Tibial artery (tissue), 4 donors: ENCODE data around the gene EHD4.

ENCODE experiments used
- DNase-seq, 2 donors: peaks; one replicate each; pipeline ENCODE4 v3.0.0-alpha.2; 2019
- H3K27ac ChIP-seq, 2 donors: fragments of 200-600 bp; sonication (generic) in 1 of 2; 1 replicate in 1 of 2; 2 replicates in 1 of 2; pipeline ENCODE4 v1.5.1; 2018 to 2019; ENCODE audit warnings: mild to moderate bottlenecking in 1 of 2
- H3K27me3 ChIP-seq, 2 donors: fragments of 200-600 bp; sonication (generic) in 1 of 2; one replicate each; pipeline versions ENCODE4 v1.5.1 to v1.6.0; 2016 to 2019
- H3K36me3 ChIP-seq, 3 donors: fragments of 200-600 bp; sonication (generic) in 2 of 3; one replicate each; pipeline ENCODE4 v1.5.1; 2016 to 2019; ENCODE audit warnings: mild to moderate bottlenecking in 2 of 3
- H3K4me1 ChIP-seq, 4 donors: fragments of 200-600 bp; sonication (generic) in 2 of 4; 1 replicate in 3 of 4; 2 replicates in 1 of 4; pipeline ENCODE4 v1.5.1; 2016 to 2019
- H3K4me3 ChIP-seq, 2 donors: fragments of 200-600 bp; sonication (generic) in 1 of 2; 1 replicate in 1 of 2; 2 replicates in 1 of 2; pipeline ENCODE4 v1.5.1; 2018 to 2019; ENCODE audit warnings: mild to moderate bottlenecking in 2 of 2
- H3K9me3 ChIP-seq, 3 donors: fragments of 200-600 bp; sonication (generic) in 1 of 3; one replicate each; pipeline ENCODE4 v1.5.1; 2016 to 2019
- CTCF ChIP-seq, 2 experiments: fragments of 200-600 bp in 1 of 2; fragments of 450-650 bp in 1 of 2; IDR thresholded peaks; one replicate each; pipeline ENCODE4 v1.5.1; 2017 to 2019; ENCODE audit warnings: antibody characterized with exemption in 2 of 2, mild to moderate bottlenecking in 1 of 2, moderate library complexity in 1 of 2
- intact Hi-C: fragments of 100-400 bp; cut with DNase I; formaldehyde crosslinking; loops from one replicate; pipeline ENCODE4 v1.15.0; 2023; ENCODE audit warnings: low total_unique reads

The EHD4 gene

GRCh38 chr15:41972253-41973242, at the start of gene EHD4:
EHD4 (minus strand) TSS chr15:41972557; CDS start chr15:41972494, 63 bp downstream.
- peaks cover 0 to 43% (median 22%) of the 10 kb centered on the region in 4 donors for H3K4me1 ChIP-seq
- no peaks in the 10 kb centered on the region for H3K36me3 ChIP-seq
- no peaks in the 10 kb centered on the region for H3K9me3 ChIP-seq
- intact Hi-C loops = loop anchor here (5.0 kb wide), 2 partner anchors 40 to 145 kb away; partner anchors contain the start of gene JMJD7
- peak within 1 kb of the TSS; percentile 92 to 97 for H3K27ac ChIP-seq
- peak within 1 kb of the TSS; percentile 92 to 99 for H3K4me3 ChIP-seq
- peak; percentile 29 to 39 for TF ChIP-seq CTCF (IDR thresholded peaks at IDR 0.05)
- DNase-seq = peak; percentile 99
- H3K27me3 ChIP-seq = no peaks in the 10 kb centered on the region

- intact Hi-C loops = no loop called here
- no peak overlapping the region for H3K27ac ChIP-seq
- no peak for DNase-seq
- no peaks in the 10 kb centered on the region for H3K9me3 ChIP-seq
- no peak for TF ChIP-seq CTCF (IDR thresholded peaks at IDR 0.05)
- H3K4me3 ChIP-seq = no peak overlapping the region
- peaks cover 0 to 3% of the 10 kb centered on the region in 2 donors for H3K27me3 ChIP-seq
- no peaks in the 10 kb centered on the region for H3K4me1 ChIP-seq
- H3K36me3 ChIP-seq = no peaks in the 10 kb centered on the region
Measured at GRCh38 chr15:42021593-42021992, 49.2 kb upstream of the EHD4 start.

- no peak for TF ChIP-seq CTCF (IDR thresholded peaks at IDR 0.05)
- intact Hi-C loops = no loop called here
- Histone ChIP-seq H3K9me3 (no peaks in the 10 kb centered on the region), H3K4me1 (no peaks in the 10 kb centered on the region), H3K27me3 (peaks cover 0 to 3% of the 10 kb centered on the region in 2 donors), H3K27ac (no peak within 1 kb of the TSS), H3K4me3 (no peak within 1 kb of the TSS), H3K36me3 (no peaks in the 10 kb centered on the region)
- DNase-seq = peak in 1 of 2 donors; percentile 45
Measured at GRCh38 chr15:42020713-42021273, 48.4 kb upstream of the EHD4 start, which contains the start of gene PLA2G4E. PLA2G4E (minus strand) TSS chr15:42021042; CDS start chr15:42021030, 12 bp downstream.

GRCh38 chr15:42018306-42019224, 46.2 kb upstream of the EHD4 start:
- H3K27ac ChIP-seq = no peak overlapping the region
- peak in 1 of 2 donors; percentile 44 for DNase-seq
- no peaks in the 10 kb centered on the region for H3K9me3 ChIP-seq
- H3K4me1 ChIP-seq = no peaks in the 10 kb centered on the region
- no peaks in the 10 kb centered on the region for H3K27me3 ChIP-seq
- intact Hi-C loops = no loop called here
- TF ChIP-seq CTCF (IDR thresholded peaks at IDR 0.05) = no peak
- H3K4me3 ChIP-seq = no peak overlapping the region
- no peaks in the 10 kb centered on the region for H3K36me3 ChIP-seq

GRCh38 chr15:42016971-42017370, 44.6 kb upstream of the EHD4 start:
- TF ChIP-seq CTCF (IDR thresholded peaks at IDR 0.05) = no peak
- intact Hi-C loops = no loop called here
- peak in 1 of 2 donors; percentile 57 for DNase-seq
- no peaks in the 10 kb centered on the region for H3K27me3 ChIP-seq
- H3K9me3 ChIP-seq = no peaks in the 10 kb centered on the region
- no peak overlapping the region for H3K27ac ChIP-seq
- H3K4me3 ChIP-seq = no peak overlapping the region
- H3K4me1 ChIP-seq = no peaks in the 10 kb centered on the region
- no peaks in the 10 kb centered on the region for H3K36me3 ChIP-seq
